Activated naive CD8-positive, alpha-beta T cell (primary cell): ENCODE measurements around the gene TLR6.
"Not testable (repeated sequence)": the region's sequence is repeated elsewhere in the genome, so short reads cannot be mapped to it uniquely, and the experiment has no call there.

Experiments
- H3K27ac Mint-ChIP-seq: one replicate; pipeline ENCODE4 v1.8.0; 2021; ENCODE audit warnings: mixed read lengths
- H3K27me3 Mint-ChIP-seq: one replicate; pipeline ENCODE4 v1.8.0; 2021; ENCODE audit warnings: mixed read lengths
- H3K36me3 Mint-ChIP-seq: one replicate; pipeline ENCODE4 v1.8.0; 2021; ENCODE audit warnings: mixed read lengths
- H3K4me1 Mint-ChIP-seq: one replicate; pipeline ENCODE4 v1.8.0; 2021; ENCODE audit warnings: low read depth, mixed read lengths
- H3K4me3 Mint-ChIP-seq: one replicate; pipeline ENCODE4 v1.8.0; 2021; ENCODE audit warnings: mild to moderate bottlenecking, mixed read lengths
- H3K9me3 Mint-ChIP-seq: one replicate; pipeline ENCODE4 v1.8.0; 2021; ENCODE audit warnings: low read depth, mixed read lengths

Gene TLR6

DNA sequence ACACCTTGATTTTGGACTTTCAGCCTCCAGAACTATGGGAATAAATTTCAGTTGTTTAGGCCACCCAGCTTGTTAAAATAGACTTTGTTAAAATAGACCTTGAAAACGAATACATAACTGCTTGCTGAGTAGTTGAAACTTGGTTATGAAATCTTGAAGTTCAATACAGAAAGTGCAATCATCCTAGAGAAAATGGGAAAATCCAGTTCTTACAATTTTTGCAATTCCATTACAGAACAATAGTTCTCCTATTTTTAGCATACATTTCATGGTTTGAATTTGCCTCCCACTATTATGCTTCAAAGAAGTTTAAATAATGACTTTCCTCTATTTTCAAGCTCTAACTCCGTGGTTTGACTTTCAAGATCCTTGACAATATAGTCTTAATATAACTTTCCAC lies 62.6 kb downstream of the TLR6 start:
- Mint-ChIP-seq H3K27me3 (no peaks in the 10 kb centered on the region), H3K36me3 (peaks cover 20% of the 10 kb centered on the region), H3K4me1 (no peaks in the 10 kb centered on the region), H3K27ac (no peak overlapping the region), H3K4me3 (no peak overlapping the region), H3K9me3 (peaks cover 8% of the 10 kb centered on the region)

DNA sequence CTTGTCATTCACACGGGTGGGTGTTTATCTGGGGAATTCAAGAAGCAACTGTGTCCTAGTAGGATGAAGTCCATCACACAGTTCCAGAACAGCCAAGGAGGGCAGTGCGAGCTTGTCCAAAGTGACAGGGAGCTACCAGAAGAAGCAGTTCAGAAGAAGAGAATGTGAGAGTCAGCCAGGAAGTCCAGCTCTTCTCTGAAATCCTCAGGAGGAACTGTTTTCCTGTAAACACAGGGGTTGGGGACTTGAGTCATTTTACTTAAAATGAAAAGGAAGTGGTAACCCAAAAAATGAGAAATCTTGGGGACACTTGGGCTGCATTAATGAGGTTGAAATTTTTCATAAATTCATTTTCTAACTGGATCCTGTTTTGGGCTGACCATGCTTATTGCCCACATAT lies 65.6 kb downstream of the TLR6 start:
- Mint-ChIP-seq H3K4me3 (no peak overlapping the region), H3K36me3 (peaks cover 5% of the 10 kb centered on the region), H3K27ac (no peak overlapping the region), H3K27me3 (no peaks in the 10 kb centered on the region), H3K4me1 (no peaks in the 10 kb centered on the region), H3K9me3 (peaks cover 6% of the 10 kb centered on the region)

DNA sequence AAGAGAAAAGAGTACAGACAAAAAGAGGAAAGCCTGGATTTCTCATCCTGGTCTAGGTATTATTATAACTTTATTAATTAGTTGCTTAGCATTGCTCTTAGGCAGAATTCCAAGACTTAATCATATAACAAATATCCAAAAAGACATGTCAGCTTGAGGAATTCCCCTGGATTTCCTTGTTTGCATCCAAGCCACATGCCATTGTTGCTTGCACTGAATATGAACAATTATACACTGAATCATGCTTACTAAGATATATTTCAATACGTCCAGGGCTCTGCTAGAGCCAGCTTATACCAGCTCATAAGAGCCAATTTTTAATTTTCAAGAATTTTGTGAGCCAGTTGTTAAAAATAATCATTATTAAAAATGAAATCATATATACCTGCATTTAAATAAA lies 68.3 kb downstream of the TLR6 start:
- no peaks in the 10 kb centered on the region for H3K9me3 Mint-ChIP-seq
- H3K27me3 Mint-ChIP-seq, result no peaks in the 10 kb centered on the region
- no peak overlapping the region for H3K27ac Mint-ChIP-seq
- H3K4me1 Mint-ChIP-seq, result no peaks in the 10 kb centered on the region
- H3K4me3 Mint-ChIP-seq, result no peak overlapping the region
- no peaks in the 10 kb centered on the region for H3K36me3 Mint-ChIP-seq

DNA sequence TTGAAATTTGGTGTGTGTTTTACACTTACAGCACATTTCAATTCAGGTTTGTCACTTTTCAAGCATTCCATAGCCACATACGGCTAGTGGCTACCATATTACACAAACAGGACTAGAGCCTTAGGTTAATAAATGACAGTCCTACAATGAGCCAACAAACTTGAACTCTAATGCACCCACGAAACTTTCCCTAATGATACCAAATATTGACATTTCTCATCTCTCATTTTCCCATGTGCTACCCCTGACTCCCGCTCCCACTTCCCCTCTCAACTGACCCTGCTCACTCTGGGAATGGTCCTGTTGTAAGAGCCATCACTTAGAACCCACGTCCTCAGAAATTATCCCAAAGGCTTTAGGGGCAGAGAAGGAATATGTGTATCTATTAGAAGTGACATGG lies 68.9 kb downstream of the TLR6 start:
- H3K4me3 Mint-ChIP-seq, result no peak overlapping the region
- no peaks in the 10 kb centered on the region for H3K36me3 Mint-ChIP-seq
- no peak overlapping the region for H3K27ac Mint-ChIP-seq
- H3K27me3 Mint-ChIP-seq, result no peaks in the 10 kb centered on the region
- H3K4me1 Mint-ChIP-seq, result peaks cover 2% of the 10 kb centered on the region
- no peaks in the 10 kb centered on the region for H3K9me3 Mint-ChIP-seq

DNA sequence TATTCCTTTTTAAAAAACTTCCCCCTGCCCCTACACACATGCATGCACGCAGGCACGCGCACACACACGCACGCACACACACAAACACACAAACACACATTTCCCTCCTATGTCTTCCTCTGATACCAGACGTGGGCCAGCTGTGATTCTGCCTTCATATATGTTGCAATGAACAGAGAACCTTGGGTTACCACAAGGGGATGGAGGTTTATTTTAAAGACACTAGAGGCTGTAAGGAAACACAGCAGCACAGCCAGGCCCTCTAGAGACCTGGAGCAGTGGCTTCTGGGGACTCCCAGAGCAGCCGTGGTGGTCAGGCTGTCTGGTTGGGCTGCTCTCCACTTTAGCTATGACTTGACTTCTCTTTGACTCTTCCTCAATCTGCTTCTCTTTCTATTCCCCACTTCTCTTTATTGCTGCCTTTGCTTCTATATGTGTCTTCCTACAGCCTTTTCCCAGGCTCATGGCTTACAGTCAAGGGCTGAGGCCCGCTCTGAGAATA lies 70.7 kb downstream of the TLR6 start:
- H3K4me1 Mint-ChIP-seq, result peaks cover 2% of the 10 kb centered on the region
- H3K36me3 Mint-ChIP-seq, result no peaks in the 10 kb centered on the region
- no peak overlapping the region for H3K27ac Mint-ChIP-seq
- no peaks in the 10 kb centered on the region for H3K9me3 Mint-ChIP-seq
- H3K27me3 Mint-ChIP-seq, result no peaks in the 10 kb centered on the region
- H3K4me3 Mint-ChIP-seq, result no peak overlapping the region

DNA sequence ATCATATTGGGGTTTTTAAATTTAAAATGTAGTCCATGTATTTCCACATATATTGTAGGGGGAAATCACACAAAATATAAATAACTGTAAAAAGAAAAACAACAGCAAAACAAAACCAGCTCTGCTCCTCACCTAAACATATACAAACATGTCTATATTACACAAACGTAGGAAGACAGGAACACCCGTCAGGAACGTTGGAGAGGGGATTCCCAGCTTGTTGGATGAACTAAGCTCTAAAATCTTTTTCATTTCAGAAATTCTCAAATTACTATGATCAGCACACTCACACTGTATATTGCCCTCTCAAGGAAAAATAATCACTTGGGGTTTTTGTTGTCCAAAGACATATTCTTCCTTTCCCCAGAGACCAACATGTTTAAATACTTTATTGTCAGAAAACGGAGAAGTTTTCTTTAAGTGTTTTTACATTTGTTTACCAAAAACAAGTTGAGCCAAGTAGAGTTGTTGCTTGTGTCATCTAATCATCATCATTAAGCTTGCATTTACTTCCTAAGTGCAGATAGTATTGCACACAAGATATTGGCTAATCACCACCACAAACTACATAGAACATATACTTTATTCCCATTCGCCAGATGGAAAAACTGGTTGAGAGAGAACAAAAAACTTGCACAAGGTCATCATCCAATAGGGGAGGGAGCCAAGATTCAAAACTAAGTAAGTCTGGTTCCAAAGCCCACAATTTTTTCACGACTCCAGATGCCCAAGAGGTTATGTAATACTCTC lies 71.4 kb downstream of the TLR6 start:
- H3K4me3 Mint-ChIP-seq, result no peak overlapping the region
- no peaks in the 10 kb centered on the region for H3K36me3 Mint-ChIP-seq
- no peak overlapping the region for H3K27ac Mint-ChIP-seq
- H3K4me1 Mint-ChIP-seq, result peaks cover 2% of the 10 kb centered on the region
- H3K9me3 Mint-ChIP-seq, result no peaks in the 10 kb centered on the region
- no peaks in the 10 kb centered on the region for H3K27me3 Mint-ChIP-seq

DNA sequence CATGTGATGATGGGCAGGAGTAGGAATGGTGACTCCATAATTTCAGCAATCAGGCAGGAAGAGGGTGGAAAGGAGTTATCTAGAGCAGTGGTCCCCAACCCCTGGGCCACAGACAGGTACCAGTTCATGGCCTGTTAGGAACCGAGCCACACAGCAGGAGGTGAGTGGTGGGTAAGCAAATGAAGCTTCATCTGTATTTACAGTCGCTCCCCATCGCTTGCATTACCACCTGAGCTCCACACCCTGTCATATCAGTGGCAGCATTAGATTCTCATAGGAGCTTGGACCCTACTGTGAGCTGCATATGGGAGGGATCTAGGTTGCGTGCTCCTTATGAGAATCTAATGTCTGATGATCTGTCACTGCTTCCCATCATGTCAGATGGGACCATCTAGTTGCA lies 72.5 kb downstream of the TLR6 start:
- H3K4me1 Mint-ChIP-seq, result peaks cover 2% of the 10 kb centered on the region
- H3K4me3 Mint-ChIP-seq, result no peak overlapping the region

DNA sequence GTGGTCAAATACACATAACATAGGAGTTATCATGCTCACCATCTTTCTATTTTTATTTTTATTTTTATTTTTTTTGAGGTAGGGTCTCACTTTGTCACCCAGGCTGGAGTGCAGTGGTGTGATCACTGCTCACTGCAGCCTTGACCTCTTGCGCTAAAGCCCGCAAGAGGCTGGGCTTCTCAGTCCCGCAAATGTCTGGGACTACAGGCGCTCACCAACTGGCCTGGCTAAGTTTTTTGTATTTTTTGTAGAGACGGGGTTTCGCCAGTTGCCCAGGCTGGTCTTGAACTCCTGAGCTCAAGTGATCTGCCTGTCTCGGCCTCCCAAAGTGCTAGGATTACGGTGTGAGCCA lies 73.5 kb downstream of the TLR6 start:
- Mint-ChIP-seq H3K4me3 (no peak overlapping the region), H3K9me3 (no peaks in the 10 kb centered on the region), H3K36me3 (no peaks in the 10 kb centered on the region), H3K27ac (no peak overlapping the region), H3K27me3 (no peaks in the 10 kb centered on the region), H3K4me1 (peaks cover 2% of the 10 kb centered on the region)

More for the DNA sequence above, 72.5 kb downstream of the TLR6 start:
- no peak overlapping the region for H3K27ac Mint-ChIP-seq
- H3K9me3 Mint-ChIP-seq, result no peaks in the 10 kb centered on the region
- no peaks in the 10 kb centered on the region for H3K27me3 Mint-ChIP-seq
- no peaks in the 10 kb centered on the region for H3K36me3 Mint-ChIP-seq

DNA sequence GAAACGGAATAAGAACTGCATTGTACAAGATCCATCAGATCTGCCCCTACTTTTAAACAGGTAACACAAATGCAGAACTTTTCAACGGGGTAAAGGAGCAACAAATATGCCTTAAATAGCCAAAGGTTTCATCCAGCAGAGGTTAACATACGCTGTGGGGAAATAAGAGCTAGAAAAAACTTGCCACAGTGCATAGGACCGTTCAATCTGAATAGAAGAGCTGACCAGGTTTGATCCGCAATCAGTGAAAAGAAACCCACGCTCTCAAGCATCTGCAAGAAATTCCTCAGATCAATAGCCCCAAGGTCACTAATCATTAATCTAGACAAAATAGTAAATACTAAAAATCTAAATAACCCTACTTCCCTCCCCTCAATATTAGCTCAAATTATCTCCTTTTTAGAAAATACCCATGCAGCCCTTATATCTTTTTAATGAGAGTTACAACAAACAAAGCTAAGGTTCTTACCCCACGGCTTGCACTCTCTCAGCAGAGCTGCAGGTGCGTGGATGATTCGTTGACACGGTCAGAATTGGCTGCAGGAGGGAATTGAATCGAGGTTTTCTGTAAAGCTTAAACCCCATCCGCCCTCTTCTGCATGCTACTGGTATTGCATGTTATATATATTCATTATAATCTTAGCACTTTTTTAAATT lies 74.0 kb downstream of the TLR6 start, which contains the start of gene TLR10:
TSS of gene TLR10 (minus strand) at position 539 of the 657 bp plus-strand sequence. CDS start 7,400 bp downstream, outside the sequence.
- Mint-ChIP-seq H3K27ac (no peak within 1 kb of the TSS), H3K9me3 (no peaks in the 10 kb centered on the region), H3K4me1 (peaks cover 2% of the 10 kb centered on the region), H3K27me3 (peaks cover 1% of the 10 kb centered on the region), H3K36me3 (no peaks in the 10 kb centered on the region), H3K4me3 (no peak within 1 kb of the TSS)

DNA sequence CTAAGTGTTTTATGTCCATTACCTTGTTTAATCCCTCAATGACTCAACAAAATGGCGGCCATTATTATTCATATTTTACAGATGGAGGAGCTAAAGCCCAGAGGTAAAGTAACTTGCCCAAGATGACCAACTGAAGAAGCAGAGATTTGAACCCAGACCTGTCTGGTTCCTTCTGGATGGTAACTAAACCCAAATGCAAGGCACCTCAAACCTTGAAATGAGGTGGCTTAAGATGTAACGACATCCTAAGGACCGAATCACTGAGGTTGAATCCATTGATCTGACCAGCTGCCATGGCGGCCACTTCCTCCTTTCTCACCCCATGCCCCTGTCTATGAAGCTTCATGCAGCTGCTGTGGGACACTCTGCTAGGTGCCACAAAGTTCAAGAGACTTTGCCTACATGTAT lies 74.8 kb downstream of the TLR6 start:
- peaks cover 4% of the 10 kb centered on the region for H3K27me3 Mint-ChIP-seq
- no peak overlapping the region for H3K4me3 Mint-ChIP-seq
- H3K27ac Mint-ChIP-seq, result no peak overlapping the region
- H3K4me1 Mint-ChIP-seq, result peaks cover 2% of the 10 kb centered on the region
- no peaks in the 10 kb centered on the region for H3K36me3 Mint-ChIP-seq
- H3K9me3 Mint-ChIP-seq, result no peaks in the 10 kb centered on the region

DNA sequence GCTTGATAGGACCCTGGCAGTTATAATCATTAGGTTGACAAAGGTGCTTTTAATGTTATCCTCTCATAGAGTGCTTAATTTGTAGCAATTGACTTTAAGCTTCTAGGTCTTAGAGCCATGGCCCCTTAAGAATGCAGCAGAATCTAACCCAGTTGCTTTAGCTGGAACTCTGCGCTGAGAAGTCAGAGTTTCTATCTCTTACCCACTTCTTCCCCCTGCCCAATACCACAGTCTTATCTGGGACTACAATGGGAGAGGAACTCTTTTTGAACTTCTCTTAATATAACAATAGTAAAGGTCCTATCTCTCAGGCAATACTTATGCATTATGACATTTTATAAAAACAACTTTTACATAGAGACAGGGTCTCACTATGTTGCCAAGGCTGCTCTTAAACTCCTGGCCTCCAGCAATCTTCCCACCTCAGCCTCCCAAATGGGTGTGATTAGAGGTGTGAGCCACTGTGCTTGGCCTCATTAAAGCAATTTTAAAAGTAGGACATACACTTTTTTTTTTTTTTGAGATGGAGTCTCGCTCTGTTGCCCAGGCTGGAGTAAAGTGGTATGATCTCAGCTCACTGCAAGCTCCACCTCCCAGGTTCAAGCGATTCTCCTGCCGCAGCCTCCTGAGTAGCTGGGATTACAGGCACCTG lies 75.7 kb downstream of the TLR6 start:
- no peak overlapping the region for H3K27ac Mint-ChIP-seq
- H3K4me1 Mint-ChIP-seq, result peaks cover 2% of the 10 kb centered on the region
- peaks cover 4% of the 10 kb centered on the region for H3K27me3 Mint-ChIP-seq
- H3K9me3 Mint-ChIP-seq, result no peaks in the 10 kb centered on the region
- no peaks in the 10 kb centered on the region for H3K36me3 Mint-ChIP-seq
- H3K4me3 Mint-ChIP-seq, result no peak overlapping the region

DNA sequence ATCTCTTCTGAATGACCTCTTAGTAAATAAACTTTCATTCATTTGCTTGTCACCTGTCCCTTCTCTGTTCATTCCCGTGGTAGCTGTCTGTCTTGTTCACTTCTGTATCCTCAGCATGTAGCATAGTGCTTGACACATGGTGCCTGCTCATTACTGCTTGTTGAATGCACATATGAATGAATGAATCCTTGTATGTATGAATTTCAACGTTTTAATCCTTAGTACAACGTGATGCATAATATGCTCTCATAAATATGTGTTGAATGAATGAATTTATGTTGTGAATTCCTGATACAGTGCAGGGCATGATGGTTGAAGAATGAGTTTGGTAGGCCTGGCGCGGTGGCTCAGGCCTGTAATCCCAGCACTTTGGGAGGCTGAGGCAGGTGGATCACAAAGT lies 76.8 kb downstream of the TLR6 start:
- no peaks in the 10 kb centered on the region for H3K36me3 Mint-ChIP-seq
- peaks cover 2% of the 10 kb centered on the region for H3K4me1 Mint-ChIP-seq
- no peak overlapping the region for H3K27ac Mint-ChIP-seq
- peaks cover 4% of the 10 kb centered on the region for H3K27me3 Mint-ChIP-seq
- no peak overlapping the region for H3K4me3 Mint-ChIP-seq
- H3K9me3 Mint-ChIP-seq, result no peaks in the 10 kb centered on the region

DNA sequence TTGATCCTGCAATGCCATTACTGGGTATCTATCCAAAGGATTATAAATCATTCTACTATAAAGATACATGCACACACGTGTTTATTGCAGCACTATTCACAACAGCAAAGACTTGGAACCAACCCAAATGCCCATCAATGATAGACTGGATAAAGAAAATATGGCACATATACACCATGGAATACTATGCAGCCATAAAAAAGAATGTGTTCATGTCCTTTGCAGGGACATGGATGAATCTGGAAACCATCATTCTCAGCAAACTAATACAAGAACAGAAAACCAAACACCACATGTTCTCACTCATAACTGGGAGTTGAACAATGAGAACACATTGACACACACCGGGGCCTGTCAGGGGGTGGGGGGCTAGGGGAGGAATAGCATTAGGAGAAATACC lies 78.7 kb downstream of the TLR6 start:
- H3K4me3 Mint-ChIP-seq, H3K27me3 Mint-ChIP-seq, H3K4me1 Mint-ChIP-seq, H3K9me3 Mint-ChIP-seq, H3K27ac Mint-ChIP-seq, H3K36me3 Mint-ChIP-seq: not testable (repeated sequence)

DNA sequence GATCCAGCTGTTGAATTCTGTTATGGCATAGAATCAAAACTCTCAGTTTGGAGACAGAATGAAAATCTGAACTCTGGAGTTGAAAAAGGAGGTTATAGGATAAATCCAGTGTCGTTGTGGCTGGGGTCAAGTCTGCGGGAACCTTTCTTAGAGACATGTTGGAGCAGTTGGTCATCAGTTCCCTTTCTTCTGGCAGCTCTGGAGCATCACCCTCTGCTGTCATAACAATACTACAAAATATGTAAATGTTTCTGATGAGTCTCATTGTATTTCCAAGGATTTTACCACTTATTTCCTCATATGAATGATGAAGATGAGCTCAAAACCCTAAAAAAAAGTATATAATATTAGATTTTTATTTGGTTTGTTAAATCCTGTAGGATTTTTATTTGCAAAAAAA lies 81.3 kb downstream of the TLR6 start:
- peaks cover 10% of the 10 kb centered on the region for H3K9me3 Mint-ChIP-seq
- H3K4me1 Mint-ChIP-seq, result no peaks in the 10 kb centered on the region
- H3K27me3 Mint-ChIP-seq, result peaks cover 5% of the 10 kb centered on the region
- H3K36me3 Mint-ChIP-seq, result peaks cover 8% of the 10 kb centered on the region
- no peak overlapping the region for H3K27ac Mint-ChIP-seq
- no peak overlapping the region for H3K4me3 Mint-ChIP-seq

DNA sequence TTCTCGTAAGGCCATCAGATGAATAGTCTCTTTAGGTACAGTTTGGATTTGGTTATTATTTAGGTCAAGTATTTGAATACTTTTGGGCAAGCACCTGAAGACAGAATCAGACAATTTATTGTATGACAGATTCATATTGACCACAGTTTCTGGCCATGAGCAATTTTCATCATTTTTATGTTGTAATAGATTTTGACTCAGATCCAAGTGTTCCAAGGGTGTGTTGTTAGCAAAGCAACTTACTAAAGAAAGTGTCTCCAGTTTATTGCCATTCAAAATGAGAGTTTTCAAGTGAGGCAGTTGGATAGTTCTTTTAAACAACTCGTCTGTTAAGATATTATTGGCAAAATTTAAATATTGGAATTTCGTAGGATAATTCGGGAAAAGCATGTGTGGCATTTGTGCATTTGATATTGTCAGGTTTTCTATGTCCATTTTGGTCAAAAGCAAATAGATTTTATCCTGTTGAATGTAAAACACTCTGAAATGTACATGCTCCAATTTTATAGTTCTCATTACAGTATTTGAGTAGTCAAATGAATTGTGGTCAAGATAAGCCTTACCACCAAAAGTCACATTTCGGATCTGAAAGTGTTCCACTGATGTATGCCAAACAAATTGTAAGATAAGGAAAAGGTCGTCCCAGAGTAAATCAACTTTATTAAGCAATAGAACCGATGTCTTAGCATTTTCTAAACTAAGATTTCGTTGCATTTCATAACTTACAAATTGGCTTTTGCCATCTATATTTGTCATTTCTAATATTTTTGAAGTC lies 82.2 kb downstream of the TLR6 start:
- H3K9me3 Mint-ChIP-seq, result peaks cover 10% of the 10 kb centered on the region
- H3K27ac Mint-ChIP-seq, result no peak overlapping the region
- H3K27me3 Mint-ChIP-seq, result peaks cover 5% of the 10 kb centered on the region
- peaks cover 8% of the 10 kb centered on the region for H3K36me3 Mint-ChIP-seq
- H3K4me3 Mint-ChIP-seq, result no peak overlapping the region
- no peaks in the 10 kb centered on the region for H3K4me1 Mint-ChIP-seq
